ENCODE data around the gene MCFD2.

MCFD2 gene

DNA sequence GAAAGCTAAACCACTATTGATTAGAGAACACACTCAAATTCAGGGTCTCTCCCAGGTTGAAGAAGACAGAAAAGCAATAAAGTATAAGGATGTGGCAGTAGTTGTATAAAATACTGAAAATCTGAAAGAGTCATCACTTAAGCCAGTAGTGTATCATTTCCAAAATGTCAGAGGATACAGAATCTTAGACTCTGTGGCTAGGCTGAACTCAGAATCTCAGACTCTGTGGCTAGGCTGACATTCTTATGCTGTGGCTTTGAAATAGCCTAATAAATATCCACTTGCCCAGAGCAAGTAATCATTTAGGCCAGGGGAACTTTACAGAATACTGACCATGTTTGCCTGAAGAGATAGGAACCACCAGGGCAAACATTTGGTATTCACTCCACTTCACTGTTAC is 13.1 kb downstream of the MCFD2 start:
- DNase-seq (ENCODE audit: insufficient read length, low spot score) (no peak), FAIRE-seq (no peak)
- TF ChIP-seq POLR2A (IDR thresholded peaks at IDR 0.05; ENCODE audit: low read depth, low read length): no peak

DNA sequence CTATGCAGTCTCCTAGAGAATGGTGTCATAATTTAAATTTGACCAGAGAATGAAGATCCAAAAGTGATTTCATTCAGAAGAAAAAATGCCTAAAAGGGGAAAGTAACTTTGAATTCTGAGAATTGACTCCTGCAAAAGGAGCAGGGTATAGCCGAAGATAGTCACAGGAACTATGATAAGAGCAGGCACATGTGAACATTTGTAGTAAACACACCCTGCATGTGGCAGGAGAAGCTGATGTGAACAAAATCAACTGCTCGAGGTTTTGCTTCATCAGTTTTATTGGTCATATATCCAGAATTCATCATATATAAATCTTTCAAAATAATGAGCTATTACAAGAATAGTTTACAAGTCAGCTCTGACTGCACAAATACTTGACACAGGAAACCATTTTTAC is 14.0 kb downstream of the MCFD2 start:
- no peak for DNase-seq (ENCODE audit: insufficient read length, low spot score)
- FAIRE-seq: no peak
- no peak for TF ChIP-seq POLR2A (IDR thresholded peaks at IDR 0.05; ENCODE audit: low read depth, low read length)

DNA sequence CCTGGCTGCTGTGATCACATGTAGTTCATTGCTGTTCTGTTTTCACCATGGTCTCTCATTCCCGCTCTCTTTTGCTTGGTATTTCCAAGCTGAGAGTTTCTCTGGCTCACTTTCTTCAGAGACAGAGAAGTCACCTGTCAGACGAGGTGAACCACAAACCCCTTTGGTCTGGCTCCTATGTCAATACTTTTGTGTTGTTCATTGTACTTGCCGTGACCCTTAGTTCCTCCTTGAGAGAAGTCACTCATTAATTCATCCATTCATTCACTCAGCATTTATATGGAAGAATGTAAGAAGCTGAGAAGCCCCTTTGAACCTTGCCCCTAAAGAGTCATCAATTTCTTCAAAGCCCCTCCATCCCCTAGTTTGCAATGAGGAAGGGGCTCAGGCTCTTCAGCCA is 15.2 kb downstream of the MCFD2 start:
- TF ChIP-seq POLR2A (IDR thresholded peaks at IDR 0.05; ENCODE audit: low read depth, low read length): no peak
- FAIRE-seq: no peak
- no peak for DNase-seq (ENCODE audit: insufficient read length, low spot score)

DNA sequence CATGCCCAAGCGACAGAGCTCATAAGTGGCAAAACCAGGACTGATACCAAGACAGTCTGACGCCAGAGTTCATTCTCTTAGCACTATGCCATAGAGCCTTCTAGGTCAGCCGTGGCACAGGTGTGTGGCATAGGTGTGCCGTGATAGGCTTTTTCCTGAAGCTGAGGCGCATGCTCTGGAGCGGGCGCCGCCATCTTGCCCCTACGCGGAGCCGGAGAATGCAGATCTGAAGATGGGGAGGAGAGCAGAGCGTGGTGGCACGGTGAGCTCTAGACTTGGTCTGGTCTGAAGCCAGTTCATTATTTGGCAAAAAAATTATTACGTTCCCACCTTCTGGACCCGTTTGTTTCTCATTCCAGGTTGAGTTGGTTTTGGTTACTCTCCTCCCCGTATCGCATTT is 16.6 kb downstream of the MCFD2 start:
- no peak for TF ChIP-seq POLR2A (IDR thresholded peaks at IDR 0.05; ENCODE audit: low read depth, low read length)
- FAIRE-seq (no peak), DNase-seq (ENCODE audit: insufficient read length, low spot score) (no peak)

DNA sequence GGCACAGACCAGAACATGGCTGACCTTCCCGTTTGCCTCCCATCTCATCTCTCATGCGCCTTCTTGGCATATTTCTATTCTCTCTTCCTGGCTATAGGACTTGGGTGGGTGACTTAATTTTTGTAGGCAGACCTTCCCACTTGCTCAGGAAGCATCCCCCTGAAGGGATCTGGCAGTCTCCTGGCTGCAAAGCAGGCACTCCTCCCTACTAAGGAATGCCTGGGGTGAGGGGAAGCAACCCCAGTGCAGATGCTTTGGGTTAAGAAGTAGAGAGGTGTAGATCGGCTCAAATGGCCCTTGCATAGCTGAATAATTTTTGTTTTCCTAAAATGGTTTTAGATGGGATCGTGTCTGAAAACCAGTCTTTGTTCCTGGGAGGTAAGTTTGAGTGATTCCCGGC is 17.6 kb downstream of the MCFD2 start:
- no peak for TF ChIP-seq POLR2A (IDR thresholded peaks at IDR 0.05; ENCODE audit: low read depth, low read length)
- DNase-seq (ENCODE audit: insufficient read length, low spot score): no peak
- FAIRE-seq: no peak

DNA sequence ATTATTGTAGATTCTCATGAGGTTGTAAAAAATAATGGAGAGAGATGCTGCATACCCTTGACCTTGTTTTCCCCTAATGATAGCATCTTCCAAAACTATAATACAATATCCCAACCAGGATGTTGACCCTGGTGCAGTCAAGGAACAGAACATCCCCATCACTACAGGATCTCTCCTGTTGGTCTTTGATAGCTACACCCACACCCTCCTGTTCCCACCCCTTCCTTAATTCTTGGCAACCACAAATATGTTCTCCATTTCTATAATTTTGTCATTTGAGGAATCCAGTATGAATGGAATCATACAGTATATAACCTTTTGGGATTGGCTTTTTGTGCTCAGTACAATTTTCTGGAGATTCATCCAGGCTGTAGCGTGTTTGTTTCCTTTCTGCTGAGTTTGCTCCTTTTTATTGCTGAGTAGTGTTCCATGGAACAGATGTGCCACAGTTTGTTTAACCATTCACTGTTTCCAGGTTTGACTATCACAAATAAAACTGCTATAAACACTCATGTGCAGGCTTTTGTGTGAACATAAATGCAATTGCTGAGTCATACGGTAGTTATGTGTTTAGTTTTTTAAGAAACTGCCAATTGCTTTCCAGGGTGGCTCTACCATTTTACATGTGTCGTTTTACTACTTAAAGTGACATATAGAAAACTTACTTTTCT is 22.2 kb downstream of the MCFD2 start:
- TF ChIP-seq POLR2A (IDR thresholded peaks at IDR 0.05; ENCODE audit: low read depth, low read length): no peak
- DNase-seq (ENCODE audit: insufficient read length, low spot score) (no peak), FAIRE-seq (no peak)

DNA sequence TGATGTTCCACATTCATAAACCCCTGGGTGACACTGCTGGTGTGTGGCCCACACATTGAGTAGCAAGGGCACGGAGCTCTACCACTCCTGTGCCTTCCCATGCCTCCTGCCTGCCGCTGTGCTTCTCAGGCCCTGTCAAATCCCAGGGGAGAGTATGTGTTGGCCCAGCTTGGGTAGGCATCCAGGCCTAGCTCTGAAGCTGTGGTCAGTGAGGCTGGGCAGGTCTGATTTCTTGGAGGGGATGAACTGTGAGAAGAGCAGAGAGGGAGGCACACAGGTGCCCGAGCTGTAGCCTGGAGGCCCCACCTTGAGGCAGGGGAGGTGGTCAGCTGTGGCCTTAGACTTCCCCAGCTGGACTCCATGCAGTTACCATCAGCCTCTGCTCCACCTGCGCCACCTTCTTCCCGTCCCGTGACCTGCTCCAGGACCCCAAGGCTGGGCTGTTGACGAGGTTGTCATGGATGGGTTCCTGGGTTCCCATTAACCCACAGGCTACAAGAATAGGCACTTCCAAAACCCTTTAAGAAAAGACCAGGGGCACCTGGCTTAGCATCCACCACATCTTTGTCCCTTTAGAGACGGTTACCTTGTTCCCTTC is 23.6 kb downstream of the MCFD2 start:
- DNase-seq (ENCODE audit: insufficient read length, low spot score): no peak
- no peak for TF ChIP-seq POLR2A (IDR thresholded peaks at IDR 0.05; ENCODE audit: low read depth, low read length)
- no peak for FAIRE-seq

DNA sequence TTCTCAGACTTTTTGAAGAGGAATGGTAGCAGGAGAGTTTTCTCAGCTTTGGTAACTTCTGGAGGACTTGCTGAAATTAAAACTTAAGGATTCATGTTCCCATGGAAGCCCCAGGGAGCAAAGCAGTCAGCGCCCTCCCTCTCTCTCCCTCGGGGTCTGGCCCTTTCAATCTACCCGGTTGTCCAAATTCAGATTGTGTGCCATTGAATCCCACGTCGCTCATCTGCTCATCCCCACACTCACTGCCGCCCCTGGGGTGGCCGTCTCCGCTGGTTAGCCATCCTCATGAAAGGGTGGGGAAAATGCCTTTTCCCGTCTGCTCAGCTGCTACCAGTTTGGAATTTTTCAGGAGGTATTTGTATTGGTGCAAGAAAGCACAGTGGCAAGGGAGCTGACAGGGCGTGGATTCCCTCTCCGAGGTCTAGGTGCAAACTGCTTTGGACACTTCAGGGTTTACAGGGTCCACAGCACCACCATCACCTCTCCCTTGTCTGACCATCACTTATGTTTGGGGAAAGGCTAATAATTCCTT is 27.1 kb downstream of the MCFD2 start:
- TF ChIP-seq POLR2A (IDR thresholded peaks at IDR 0.05; ENCODE audit: low read depth, low read length): no peak
- no peak for DNase-seq (ENCODE audit: insufficient read length, low spot score)
- no peak for FAIRE-seq

DNA sequence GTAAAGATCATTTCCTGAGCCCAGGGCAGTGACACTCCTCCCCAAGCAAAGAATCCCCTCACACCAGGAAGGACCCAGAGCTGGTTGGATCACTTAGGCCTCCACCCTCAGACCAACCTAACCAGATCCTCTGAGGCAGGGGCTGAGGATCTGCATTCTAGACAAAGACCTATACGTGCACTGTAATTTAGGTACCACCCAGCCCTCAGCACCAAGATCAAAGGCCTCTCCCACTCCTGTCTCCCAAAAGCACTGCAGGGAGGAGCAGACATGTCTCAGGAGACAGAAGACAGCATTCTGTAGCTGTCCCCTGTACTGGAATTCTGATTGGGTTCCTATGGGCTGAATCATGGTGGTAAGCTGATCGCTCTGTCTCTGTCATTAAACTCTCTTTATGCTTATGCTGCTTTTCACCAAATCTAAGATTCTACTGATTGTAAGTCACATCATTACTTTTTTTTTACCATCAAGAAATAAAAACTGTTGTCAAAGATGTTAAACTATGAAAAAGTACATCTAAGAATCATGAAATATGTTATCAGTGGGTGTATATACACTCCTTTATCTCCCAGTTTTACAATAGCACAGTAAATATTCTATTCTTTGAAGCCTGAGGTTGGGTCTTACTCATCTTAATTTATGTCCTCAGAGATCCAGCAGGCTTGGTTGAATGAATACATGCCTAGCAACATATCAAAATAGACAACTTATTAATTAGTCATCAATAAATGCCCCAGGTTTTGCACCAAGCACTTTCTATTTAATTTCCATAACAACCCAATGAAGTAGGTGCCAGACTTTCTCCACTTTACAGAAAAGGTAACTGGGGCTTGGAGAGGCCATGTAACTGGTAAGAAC is 28.3 kb downstream of the MCFD2 start:
- FAIRE-seq (no peak), DNase-seq (ENCODE audit: insufficient read length, low spot score) (peak; percentile 31)
- TF ChIP-seq POLR2A (IDR thresholded peaks at IDR 0.05; ENCODE audit: low read depth, low read length): no peak

DNA sequence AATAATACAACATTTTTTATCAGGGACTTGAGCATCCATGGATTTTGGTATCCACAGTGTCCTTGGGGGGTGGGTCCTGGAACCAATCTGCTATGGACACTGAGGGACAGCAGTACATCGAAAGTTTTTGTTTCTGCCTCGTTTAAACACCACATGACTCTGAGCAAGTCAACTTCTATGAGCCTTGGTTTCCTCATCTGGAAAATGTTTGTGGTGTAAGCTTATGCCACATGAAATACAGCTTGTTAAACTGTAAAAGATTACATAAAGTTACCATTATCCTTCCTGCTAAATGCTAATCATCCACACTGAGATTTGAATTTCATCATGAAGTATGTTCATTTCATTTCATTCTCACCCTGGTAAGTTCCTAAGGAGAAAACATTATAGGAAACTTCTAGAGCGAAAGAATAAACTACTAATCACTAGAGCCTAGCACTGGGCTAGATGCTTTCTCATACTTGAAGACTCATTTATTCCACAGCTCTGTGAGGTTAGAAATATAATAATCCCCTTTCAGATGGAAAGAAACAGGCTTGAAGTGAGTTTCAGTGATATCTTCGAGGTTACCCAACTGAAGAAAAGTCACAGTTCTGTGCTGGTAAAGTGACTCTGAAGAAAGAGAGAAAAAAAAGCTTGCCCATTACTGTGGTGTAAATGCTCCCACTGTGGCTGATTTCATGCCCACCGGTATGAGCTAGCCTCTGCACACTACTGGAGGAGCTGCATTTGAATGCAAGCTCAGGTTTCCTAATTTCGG is 29.2 kb downstream of the MCFD2 start:
- TF ChIP-seq POLR2A (IDR thresholded peaks at IDR 0.05; ENCODE audit: low read depth, low read length): no peak
- DNase-seq (ENCODE audit: insufficient read length, low spot score): no peak
- FAIRE-seq: no peak

DNA sequence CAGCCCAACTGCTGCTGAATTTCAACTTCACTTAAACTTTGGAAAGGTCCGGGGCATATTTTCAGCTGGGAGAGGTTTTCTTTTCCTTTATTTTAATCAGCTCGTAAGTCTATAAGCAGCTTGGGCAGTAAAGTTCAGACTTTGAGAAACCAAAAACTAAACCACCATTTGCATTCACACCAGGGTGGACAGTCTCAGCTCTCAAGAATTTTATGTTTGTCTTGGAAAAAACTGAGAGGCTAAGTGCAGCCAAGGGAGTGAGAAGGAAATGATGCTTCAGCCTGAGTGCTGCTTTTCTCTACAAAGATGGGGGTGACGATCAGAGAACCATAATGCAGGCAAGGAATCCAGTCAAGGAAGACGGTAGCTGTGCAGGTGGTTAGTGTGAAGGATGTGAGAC is 30.2 kb downstream of the MCFD2 start:
- DNase-seq (ENCODE audit: insufficient read length, low spot score) (no peak), FAIRE-seq (no peak)
- no peak for TF ChIP-seq POLR2A (IDR thresholded peaks at IDR 0.05; ENCODE audit: low read depth, low read length)

DNA sequence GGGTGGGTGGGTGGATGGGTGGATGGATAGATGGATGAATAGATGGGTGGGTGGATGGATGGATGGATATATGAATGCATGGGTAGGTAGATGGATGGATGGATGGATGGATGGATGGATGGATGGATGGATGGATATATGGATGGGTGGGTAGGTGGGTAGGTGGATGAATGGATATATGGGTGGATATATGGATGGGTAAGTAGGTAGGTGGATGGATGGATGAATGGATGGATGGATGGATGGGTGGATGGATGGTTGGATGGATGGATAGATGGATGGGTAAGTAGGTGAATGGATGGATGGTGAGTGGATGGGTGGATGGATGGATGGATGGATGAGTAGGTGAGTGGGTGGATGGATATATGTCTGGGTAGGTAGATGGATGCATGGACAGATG is 36.1 kb downstream of the MCFD2 start:
- FAIRE-seq (no peak), DNase-seq (ENCODE audit: insufficient read length, low spot score) (no peak)
- TF ChIP-seq POLR2A (IDR thresholded peaks at IDR 0.05; ENCODE audit: low read depth, low read length): no peak

DNA sequence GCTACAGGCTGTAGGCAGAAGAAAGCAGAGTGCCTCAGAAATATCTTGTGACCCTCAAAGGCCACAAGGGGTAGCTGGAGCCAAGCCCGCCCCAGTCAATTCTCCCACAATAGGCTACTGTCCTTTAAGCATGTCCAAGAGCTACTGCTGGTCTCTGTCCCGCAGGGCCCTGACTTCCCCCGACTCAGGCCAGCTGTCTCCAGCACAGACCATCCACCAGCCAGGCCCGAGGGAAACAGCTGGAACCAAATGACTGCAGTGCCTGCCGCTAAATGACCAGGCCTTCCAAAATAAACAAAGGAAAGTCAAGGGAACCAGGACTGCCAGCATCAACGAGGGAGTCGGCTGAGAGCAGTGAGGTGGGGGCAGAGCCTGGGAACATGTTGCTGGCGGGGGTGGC is 36.7 kb downstream of the MCFD2 start:
- no peak for TF ChIP-seq POLR2A (IDR thresholded peaks at IDR 0.05; ENCODE audit: low read depth, low read length)
- DNase-seq (ENCODE audit: insufficient read length, low spot score): no peak
- no peak for FAIRE-seq

Measured in H54 (cell line).